NCI-H446 treated with DMSO at 0.1 percent for 48 hours (cell line): Measurements from ENCODE around the gene DPYSL4.

Experiments used
- DNase-seq: peaks from one replicate; lab custom pipeline; 2025; lab: John Stamatoyannopoulos, UW

DPYSL4 gene

GRCh38 chr10:132228616-132229015 lies 41.9 kb downstream of the DPYSL4 start:
- no peak for DNase-seq

- no peak for DNase-seq
Observed at GRCh38 chr10:132229096-132229495, 42.3 kb downstream of the DPYSL4 start.

GRCh38 chr10:132229834-132230556 lies 43.2 kb downstream of the DPYSL4 start:
- no peak for DNase-seq

GRCh38 chr10:132230557-132231210 lies 43.9 kb downstream of the DPYSL4 start:
- DNase-seq: no peak

GRCh38 chr10:132231656-132232022 lies 44.9 kb downstream of the DPYSL4 start:
- DNase-seq: no peak

- no peak for DNase-seq
Observed at GRCh38 chr10:132232023-132232951, 45.5 kb downstream of the DPYSL4 start.

GRCh38 chr10:132232981-132233380 lies 46.2 kb downstream of the DPYSL4 start:
- DNase-seq: no peak

GRCh38 chr10:132233501-132234085 lies 46.8 kb downstream of the DPYSL4 start:
- DNase-seq: no peak

- DNase-seq: no peak
Observed at GRCh38 chr10:132234860-132235259, 48.1 kb downstream of the DPYSL4 start.

- DNase-seq: no peak
Observed at GRCh38 chr10:132236161-132236560, 49.4 kb downstream of the DPYSL4 start.

GRCh38 chr10:132236881-132237280 lies 50.1 kb downstream of the DPYSL4 start:
- no peak for DNase-seq

- DNase-seq: no peak
Observed at GRCh38 chr10:132237396-132237795, 50.6 kb downstream of the DPYSL4 start.

- no peak for DNase-seq
Observed at GRCh38 chr10:132237871-132238270, 51.1 kb downstream of the DPYSL4 start.

GRCh38 chr10:132238371-132239125 lies 51.8 kb downstream of the DPYSL4 start:
- DNase-seq: no peak

- no peak for DNase-seq
Observed at GRCh38 chr10:132239126-132240031, 52.6 kb downstream of the DPYSL4 start.

- DNase-seq: no peak
Observed at GRCh38 chr10:132240156-132240555, 53.4 kb downstream of the DPYSL4 start.

- no peak for DNase-seq
Observed at GRCh38 chr10:132240581-132240980, 53.8 kb downstream of the DPYSL4 start.

- no peak for DNase-seq
Observed at GRCh38 chr10:132241086-132241485, 54.3 kb downstream of the DPYSL4 start.

- DNase-seq: no peak
Observed at GRCh38 chr10:132241496-132241895, 54.7 kb downstream of the DPYSL4 start.

- no peak for DNase-seq
Observed at GRCh38 chr10:132242103-132242840, 55.5 kb downstream of the DPYSL4 start.
